OCI-LY7 (cell line): ENCODE results near the gene PLXNB1. TPM values are rescaled to one million over a fixed set of nuclear protein-coding genes. Genes with fewer than 3 reads are reported as not detected.

Experiments
- BruUV-seq: library from RNA; stranded (reverse); fragments of 400-500 nt; replicated peaks from 2 replicates; lab custom pipeline; 2021; lab: Mats Ljungman, UMichigan
- CTCF ChIA-PET: fragments of 300-600 bp; sonication (Branson Sonifier 250); formaldehyde crosslinking; loops from one replicate; lab custom pipeline; 2022; ENCODE audit warnings: antibody characterized with exemption; ENCODE audit not compliant: unreplicated experiment; lab: Charles Lee
- POLR2A ChIA-PET: fragments of 300-600 bp; sonication (Branson Sonifier 250); formaldehyde crosslinking; loops from one replicate; lab custom pipeline; 2022; ENCODE audit warnings: antibody characterized with exemption; lab: Charles Lee
- DNase-seq: peaks from one replicate; pipeline ENCODE4 v3.0.0-alpha.2; 2015; ENCODE audit warnings: low spot score
- H2AFZ ChIP-seq: fragments of 200-600 bp; sonication (generic), shearing (Covaris generic); 2 replicates; pipeline ENCODE4 v1.6.1; 2014; ENCODE audit warnings: mild to moderate bottlenecking, antibody characterized with exemption, low read length, moderate library complexity
- H3K27ac ChIP-seq: fragments of 200-600 bp; sonication (generic); 2 replicates; pipeline ENCODE4 v1.5.1; 2014; ENCODE audit warnings: mixed run types, low read depth, mild to moderate bottlenecking, moderate library complexity, low read length, inconsistent platforms; ENCODE audit not compliant: poor library complexity, severe bottlenecking
- H3K36me3 ChIP-seq: fragments of 200-600 bp; sonication (generic); 2 replicates; pipeline ENCODE4 v1.6.1; 2014; ENCODE audit warnings: mild to moderate bottlenecking, antibody characterized with exemption, low read length, moderate library complexity, mixed read lengths; ENCODE audit not compliant: insufficient read depth
- H3K4me1 ChIP-seq: fragments of 200-600 bp; sonication (generic); 2 replicates; pipeline ENCODE4 v1.5.1; 2014; ENCODE audit warnings: mild to moderate bottlenecking, low read length; ENCODE audit not compliant: insufficient read depth, poor library complexity, severe bottlenecking
- H3K4me2 ChIP-seq: fragments of 200-600 bp; sonication (generic); 2 replicates; pipeline ENCODE4 v1.6.1; 2014; ENCODE audit warnings: mild to moderate bottlenecking, low read length
- H3K4me3 ChIP-seq: fragments of 200-600 bp; sonication (generic); 2 replicates; pipeline ENCODE4 v1.5.1; 2014; ENCODE audit warnings: mild to moderate bottlenecking, low read depth, low read length; ENCODE audit not compliant: poor library complexity, severe bottlenecking
- H3K79me2 ChIP-seq: fragments of 200-600 bp; sonication (generic); 2 replicates; pipeline ENCODE4 v1.6.1; 2016; ENCODE audit warnings: low read depth, mild to moderate bottlenecking, low read length, moderate library complexity, mixed read lengths; ENCODE audit not compliant: insufficient read depth
- H3K9me2 ChIP-seq: fragments of 200-600 bp; sonication (generic); 2 replicates; pipeline ENCODE4 v1.6.1; 2016; ENCODE audit warnings: mild to moderate bottlenecking, low read length, mixed read lengths; ENCODE audit not compliant: insufficient read depth
- H3K9me3 ChIP-seq: fragments of 200-600 bp; sonication (generic); 2 replicates; pipeline ENCODE4 v1.6.1; 2014; ENCODE audit warnings: mild to moderate bottlenecking, mixed run types, low read length, mixed read lengths
- H4K20me1 ChIP-seq: fragments of 200-600 bp; sonication (generic); 2 replicates; pipeline ENCODE4 v1.6.1; 2014; ENCODE audit warnings: mild to moderate bottlenecking, antibody characterized with exemption, low read length, moderate library complexity, mixed read lengths; ENCODE audit not compliant: insufficient read depth
- EZH2phosphoT487 ChIP-seq: fragments of 200-600 bp; sonication (generic); IDR thresholded peaks from 2 replicates; pipeline ENCODE4 v1.6.1; 2018; ENCODE audit warnings: low read depth, borderline replicate concordance, mild to moderate bottlenecking, mixed run types, antibody characterized with exemption, low read length, moderate library complexity, mixed read lengths
- intact Hi-C: fragments of 100-400 bp; cut with micrococcal nuclease; formaldehyde crosslinking; loops from one replicate; pipeline ENCODE4 v1.10.0; 2022; ENCODE audit not compliant: unreplicated experiment
- total RNA-seq, 2 experiments: library from RNA; depleted of rRNA in 1 of 2; stranded (reverse); fragments of >200 nt in 1 of 2; shearing (Covaris generic) in 1 of 2; gene quantifications; 2 replicates each; pipeline ENCODE4 v1.2.3, GENCODE V29; 2014 to 2022
- TF ChIP-seq, protein P1 (sequence below): fragments of 200-600 bp; sonication (generic); conservative IDR thresholded peaks from 2 replicates; pipeline ENCODE4 v1.5.1; 2014; ENCODE audit warnings: mild to moderate bottlenecking, antibody characterized with exemption, low read length, moderate library complexity, mixed read lengths

Gene PLXNB1
- total RNA-seq, 2 experiments from 2014 or later = 4.4 to 6.4 TPM

DNA sequence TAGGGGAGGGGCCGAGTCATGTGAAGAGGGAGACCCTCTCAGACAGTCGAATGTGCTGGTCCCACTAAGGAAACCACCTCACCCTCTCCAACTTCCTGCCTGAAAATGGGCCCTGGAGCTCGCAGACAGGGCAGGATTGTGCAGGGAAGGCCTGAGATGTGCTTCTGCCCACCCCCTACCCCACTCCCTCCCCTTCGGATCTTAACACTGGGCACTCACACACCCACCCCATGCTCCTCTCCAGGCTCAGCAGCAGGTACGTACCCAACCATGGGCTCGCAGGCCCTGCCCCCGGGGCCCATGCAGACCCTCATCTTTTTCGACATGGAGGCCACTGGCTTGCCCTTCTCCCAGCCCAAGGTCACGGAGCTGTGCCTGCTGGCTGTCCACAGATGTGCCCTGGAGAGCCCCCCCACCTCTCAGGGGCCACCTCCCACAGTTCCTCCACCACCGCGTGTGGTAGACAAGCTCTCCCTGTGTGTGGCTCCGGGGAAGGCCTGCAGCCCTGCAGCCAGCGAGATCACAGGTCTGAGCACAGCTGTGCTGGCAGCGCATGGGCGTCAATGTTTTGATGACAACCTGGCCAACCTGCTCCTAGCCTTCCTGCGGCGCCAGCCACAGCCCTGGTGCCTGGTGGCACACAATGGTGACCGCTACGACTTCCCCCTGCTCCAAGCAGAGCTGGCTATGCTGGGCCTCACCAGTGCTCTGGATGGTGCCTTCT is 36.7 kb upstream of the PLXNB1 start:
- Histone ChIP-seq H3K9me2 (no peaks in the 10 kb centered on the region), H3K27ac (peak overlapping the region; percentile 59), H3K79me2 (peaks cover 42% of the 10 kb centered on the region), H3K36me3 (peaks cover 37% of the 10 kb centered on the region), H3K4me3 (peak overlapping the region; percentile 72), H3K4me1 (peaks cover 57% of the 10 kb centered on the region), H4K20me1 (no peaks in the 10 kb centered on the region; the same call in 1 of the 2 replicates), H2AFZ (no peak overlapping the region), H3K4me2 (peak overlapping the region; percentile 86), H3K9me3 (no peaks in the 10 kb centered on the region)
- BruUV-seq = TSS peak; percentile 64
- intact Hi-C loops = loop anchor here (1.0 to 2.0 kb wide), 2 partner anchors 20 to 41 kb away; partner anchors contain the start of gene ATRIP
- DNase-seq = peak; percentile 57
- no peak for TF ChIP-seq EZH2phosphoT487
- TF ChIP-seq, protein P1, sequence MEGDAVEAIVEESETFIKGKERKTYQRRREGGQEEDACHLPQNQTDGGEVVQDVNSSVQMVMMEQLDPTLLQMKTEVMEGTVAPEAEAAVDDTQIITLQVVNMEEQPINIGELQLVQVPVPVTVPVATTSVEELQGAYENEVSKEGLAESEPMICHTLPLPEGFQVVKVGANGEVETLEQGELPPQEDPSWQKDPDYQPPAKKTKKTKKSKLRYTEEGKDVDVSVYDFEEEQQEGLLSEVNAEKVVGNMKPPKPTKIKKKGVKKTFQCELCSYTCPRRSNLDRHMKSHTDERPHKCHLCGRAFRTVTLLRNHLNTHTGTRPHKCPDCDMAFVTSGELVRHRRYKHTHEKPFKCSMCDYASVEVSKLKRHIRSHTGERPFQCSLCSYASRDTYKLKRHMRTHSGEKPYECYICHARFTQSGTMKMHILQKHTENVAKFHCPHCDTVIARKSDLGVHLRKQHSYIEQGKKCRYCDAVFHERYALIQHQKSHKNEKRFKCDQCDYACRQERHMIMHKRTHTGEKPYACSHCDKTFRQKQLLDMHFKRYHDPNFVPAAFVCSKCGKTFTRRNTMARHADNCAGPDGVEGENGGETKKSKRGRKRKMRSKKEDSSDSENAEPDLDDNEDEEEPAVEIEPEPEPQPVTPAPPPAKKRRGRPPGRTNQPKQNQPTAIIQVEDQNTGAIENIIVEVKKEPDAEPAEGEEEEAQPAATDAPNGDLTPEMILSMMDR = no peak
- CTCF ChIA-PET = interaction anchor here (1.0 kb wide), 2 partner anchors 30 to 87 kb away, joined by 3 to 4 read pairs; no protein-coding TSS in a partner anchor
- POLR2A ChIA-PET = interaction anchor here (0.7 kb wide), 1 partner anchor 27 kb away, joined by 3 read pairs; the partner anchor contains the start of genes CCDC51 and TMA7

DNA sequence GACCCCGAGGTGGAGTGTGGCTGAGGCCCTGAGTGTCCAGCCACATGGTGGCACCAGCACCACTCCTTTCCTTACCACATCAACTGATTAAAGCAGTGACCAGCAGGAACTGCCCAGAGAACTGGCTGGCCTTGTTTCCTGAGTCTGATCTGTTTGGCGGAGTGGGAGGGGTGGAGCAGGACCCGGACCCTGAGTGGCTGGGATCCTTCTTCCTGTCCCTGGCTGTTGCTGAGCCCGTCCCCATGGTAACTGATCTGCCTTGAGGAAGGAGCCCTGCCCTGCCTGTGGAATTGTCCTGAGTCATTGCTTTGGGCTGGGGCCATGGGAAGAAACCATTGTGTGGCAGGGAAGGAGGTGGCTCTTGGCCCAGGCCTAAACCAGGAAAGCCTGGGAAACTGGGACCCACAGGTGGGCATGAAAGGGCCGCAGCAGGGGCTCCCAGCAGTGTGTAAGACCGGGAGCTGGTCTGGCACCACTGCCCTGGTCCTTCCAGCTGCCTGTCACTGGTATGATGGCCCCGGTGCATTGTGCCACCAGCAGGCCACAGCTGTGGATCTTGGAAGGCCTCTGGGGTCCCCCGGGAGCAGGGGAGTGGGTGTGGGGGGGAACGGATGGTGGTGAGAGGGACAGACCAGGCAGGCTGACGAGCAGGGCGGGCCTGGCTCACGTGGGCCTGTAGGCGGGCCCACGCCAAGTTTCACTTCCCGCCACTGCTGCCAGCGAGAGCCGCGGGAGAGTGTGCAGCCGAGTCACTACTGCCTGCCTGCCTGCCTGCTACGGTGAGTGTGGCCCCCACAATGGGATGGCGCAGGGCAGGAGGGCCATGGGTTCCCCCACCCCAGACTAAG is 35.9 kb upstream of the PLXNB1 start:
- Histone ChIP-seq H2AFZ (0 out of 2 replicates have a peak overlapping the region, but pooled peaks have one; percentile 1), H3K4me2 (peak overlapping the region; percentile 86), H3K79me2 (peaks cover 34% of the 10 kb centered on the region; the same call in 1 of the 2 replicates), H3K4me3 (peak overlapping the region; percentile 72), H3K9me3 (no peaks in the 10 kb centered on the region), H3K9me2 (no peaks in the 10 kb centered on the region), H3K27ac (peak overlapping the region; percentile 59), H4K20me1 (no peaks in the 10 kb centered on the region; the same call in 1 of the 2 replicates), H3K4me1 (peaks cover 51% of the 10 kb centered on the region), H3K36me3 (peaks cover 45% of the 10 kb centered on the region)
- intact Hi-C loops = loop anchor here (1.0 to 2.0 kb wide), 3 partner anchors 19 to 83 kb away; partner anchors contain the start of gene ATRIP
- POLR2A ChIA-PET = no interaction called here
- no TSS peak for BruUV-seq
- peak; percentile 90 for DNase-seq
- TF ChIP-seq EZH2phosphoT487 = no peak
- TF ChIP-seq, protein P1 = peak; percentile 75
- CTCF ChIA-PET = interaction anchor here (1.0 kb wide), 2 partner anchors 29 to 88 kb away, joined by 3 to 4 read pairs; no protein-coding TSS in a partner anchor
